A549 (cell line): ENCODE measurements around the gene MYH6. TPM values are rescaled to one million over a fixed set of nuclear protein-coding genes. Genes with fewer than 3 reads are reported as not detected.

Source experiments
- ATAC-seq, 2 experiments: fragments of 200-7000 bp in 1 of 2; fragments of >200 bp in 1 of 2; cut with Nextera tagmentation in 1 of 2; cut with Tn5 transposase in 1 of 2; 3 replicates each; pipeline versions ENCODE4 v1.8.0 to v1.9.1; 2018 to 2020; ENCODE audit warnings: mild to moderate bottlenecking in 1 of 2, moderate library complexity in 1 of 2
- CTCF ChIA-PET: fragments of 300-600 bp; sonication (Branson Sonifier 250); formaldehyde crosslinking; extraction: SDS; loops from one replicate; lab custom pipeline; 2021; ENCODE audit warnings: antibody characterized with exemption, inconsistent platforms; lab: Yijun Ruan, JAX
- POLR2A ChIA-PET: fragments of 350-600 bp; formaldehyde crosslinking; extraction: SDS; loops from one replicate; lab custom pipeline; 2021; ENCODE audit warnings: antibody characterized with exemption, inconsistent platforms; lab: Yijun Ruan, JAX
- DNase-seq, 2 experiments: peaks; one replicate each; pipeline versions ENCODE4 v3.0.0 to v3.0.0-alpha.2; 2011 to 2016; ENCODE audit warnings: low read depth in 1 of 2, low spot score in 1 of 2
- FAIRE-seq: peaks from 2 replicates; lab custom pipeline; 2011; peaks lifted over from hg19 to GRCh38; lab: Jason Lieb, UNC
- H3K27ac ChIP-seq, 2 experiments: fragments of >200 bp; sonication (Bioruptor Twin); formaldehyde crosslinking; 3 replicates each; pipeline ENCODE4 v1.5.1; 2016 to 2017
- H3K4me1 ChIP-seq: fragments of >200 bp; sonication (Bioruptor Twin); formaldehyde crosslinking; 3 replicates; pipeline ENCODE4 v1.6.1; 2016
- H3K4me2 ChIP-seq: fragments of >200 bp; sonication (Bioruptor Twin); formaldehyde crosslinking; 3 replicates; pipeline ENCODE4 v1.6.1; 2016
- H3K4me3 ChIP-seq: fragments of >200 bp; sonication (Bioruptor Twin); formaldehyde crosslinking; 3 replicates; pipeline ENCODE4 v1.5.1; 2016
- H3K9me3 ChIP-seq: fragments of >200 bp; sonication (Bioruptor Twin); formaldehyde crosslinking; 3 replicates; pipeline ENCODE4 v1.6.1; 2016
- ATOH8 ChIP-seq: fragments of 250-450 bp; sonication (Bioruptor Pico); IDR thresholded peaks from 2 replicates; pipeline ENCODE4 v1.5.0; 2020; ENCODE audit warnings: low read depth, mild to moderate bottlenecking, moderate library complexity
- BCL3 ChIP-seq: fragments of >200 bp; sonication (Bioruptor Twin); formaldehyde crosslinking; IDR thresholded peaks from 3 replicates; pipeline ENCODE4 v1.6.1; 2016
- BHLHE40 ChIP-seq: IDR thresholded peaks from 2 replicates; pipeline ENCODE4 v1.6.1; 2012; ENCODE audit warnings: low read depth, low read length, inconsistent platforms
- CBX2 ChIP-seq: fragments of 200-600 bp; sonication (generic); IDR thresholded peaks from 2 replicates; pipeline ENCODE4 v1.6.1; 2016; ENCODE audit warnings: low read depth, mild to moderate bottlenecking, borderline replicate concordance
- CEBPB ChIP-seq, 2 experiments: fragments of >200 bp in 1 of 2; sonication (Bioruptor Twin) in 1 of 2; formaldehyde crosslinking in 1 of 2; IDR thresholded peaks; 2 replicates each; pipeline ENCODE4 v1.6.1; 2012 to 2016
- E2F6 ChIP-seq: IDR thresholded peaks from 2 replicates; pipeline ENCODE4 v1.6.1; 2012; ENCODE audit warnings: low read depth, borderline replicate concordance
- EHF ChIP-seq: fragments of 250-450 bp; sonication (Bioruptor Pico); IDR thresholded peaks from 2 replicates; pipeline ENCODE4 v1.5.0; 2020; ENCODE audit warnings: mild to moderate bottlenecking
- EHMT2 ChIP-seq: fragments of 200-600 bp; sonication (generic); IDR thresholded peaks from 2 replicates; pipeline ENCODE4 v1.6.1; 2016; ENCODE audit warnings: antibody characterized with exemption, low read depth, mild to moderate bottlenecking, moderate library complexity
- EP300 ChIP-seq, 2 experiments: fragments of >200 bp; sonication (Bioruptor Twin); formaldehyde crosslinking; IDR thresholded peaks; 2 replicates in 1 of 2; 3 replicates in 1 of 2; pipeline ENCODE4 v1.6.1; 2016 to 2017
- FOXS1 ChIP-seq: fragments of 250-450 bp; sonication (Bioruptor Pico); IDR thresholded peaks from 2 replicates; pipeline ENCODE4 v1.5.0; 2020; ENCODE audit warnings: mild to moderate bottlenecking, moderate library complexity
- HMGXB4 ChIP-seq: fragments of 250-450 bp; sonication (Bioruptor Pico); IDR thresholded peaks from 2 replicates; pipeline ENCODE4 v1.5.0; 2021; ENCODE audit warnings: mild to moderate bottlenecking, moderate library complexity, borderline replicate concordance
- HOXA7 ChIP-seq: fragments of 250-450 bp; sonication (Bioruptor Pico); IDR thresholded peaks from 2 replicates; pipeline ENCODE4 v1.5.0; 2020; ENCODE audit warnings: mild to moderate bottlenecking, moderate library complexity
- KDM1A ChIP-seq: fragments of 200-600 bp; sonication (generic); IDR thresholded peaks from 2 replicates; pipeline ENCODE4 v1.6.1; 2016; ENCODE audit warnings: low read depth, mild to moderate bottlenecking
- MYC ChIP-seq: IDR thresholded peaks from 2 replicates; pipeline ENCODE4 v1.6.1; 2012; ENCODE audit warnings: mild to moderate bottlenecking, inconsistent platforms, low read length, improper control_type of control experiment, borderline replicate concordance
- PBX3 ChIP-seq: IDR thresholded peaks from 2 replicates; pipeline ENCODE4 v1.6.1; 2012
- POLR2A ChIP-seq: IDR thresholded peaks from 2 replicates; pipeline ENCODE4 v1.6.1; 2012; ENCODE audit warnings: mild to moderate bottlenecking, low read length
- RARB ChIP-seq: fragments of 250-450 bp; sonication (Bioruptor Pico); IDR thresholded peaks from 2 replicates; pipeline ENCODE4 v1.8.0; 2021; ENCODE audit warnings: mild to moderate bottlenecking, moderate library complexity
- SMC3 ChIP-seq: fragments of >200 bp; sonication (Bioruptor Twin); formaldehyde crosslinking; IDR thresholded peaks from 3 replicates; pipeline ENCODE4 v1.6.1; 2018; ENCODE audit warnings: inconsistent platforms
- SREBF2 ChIP-seq: fragments of 450-650 bp; IDR thresholded peaks from 2 replicates; pipeline ENCODE4 v1.6.1; 2014; ENCODE audit warnings: mild to moderate bottlenecking, moderate library complexity
- ZFP36 ChIP-seq: fragments of 450-650 bp; IDR thresholded peaks from 2 replicates; pipeline ENCODE4 v1.6.1; 2014; ENCODE audit warnings: borderline replicate concordance; ENCODE audit not compliant: partially characterized antibody
- WGBS: methylation state at CpG from one replicate; pipeline ENCODE4 v1.1.6; 2017; ENCODE audit errors: missing lambda C conversion rate; 5-methylcytosine and 5-hydroxymethylcytosine counted together
- polyA plus RNA-seq, 4 experiments: library from polyadenylated mRNA; depleted of rRNA in 3 of 4; stranded (reverse); fragments of >200 nt; fragmentation: RNase III in 1 of 4; extraction: RNeasy Plus Mini Kit Qiagen cat#74134 plus additional on column Dnase treatment in 1 of 4; gene quantifications; 2 replicates in 3 of 4; 3 replicates in 1 of 4; pipeline ENCODE4 v1.2.3, GENCODE V29; 2011 to 2017

The MYH6 gene
- polyA plus RNA-seq, 2 of the 4 experiments (the other 2 are of a cell fraction), result not detected

- WGBS, result 6% methylated on average over 8 of the region's 8 CpGs
- FAIRE-seq (no peak), ATAC-seq (no peak), DNase-seq (no peak)
- ChIA-PET POLR2A (no interaction called here), CTCF (interaction anchor here (1.1 to 3.6 kb wide), 2 partner anchors 8 to 55 kb away, joined by 3 to 21 read pairs; no protein-coding TSS in a partner anchor)
- H3K4me2 ChIP-seq, result no peak overlapping the region
- H3K4me3 ChIP-seq, result no peak overlapping the region
- TF ChIP-seq ZFP36 (no peak), PBX3 (no peak), E2F6 (no peak), BHLHE40 (no peak), HOXA7 (CRISPR knock-in tag) (no peak), CEBPB (IDR thresholded peaks at IDR 0.05) (no peak), EP300 (IDR thresholded peaks at IDR 0.05) (no peak), ATOH8 (CRISPR knock-in tag) (no peak), BCL3 (no peak), CBX2 (no peak), HMGXB4 (CRISPR knock-in tag) (no peak), EHF (CRISPR knock-in tag) (no peak), RARB (CRISPR knock-in tag) (no peak)
- no peak overlapping the region for H3K27ac ChIP-seq
- no peaks in the 10 kb centered on the region for H3K4me1 ChIP-seq
- no peaks in the 10 kb centered on the region for H3K9me3 ChIP-seq
Measured at GRCh38 chr14:23434488-23435222, 26.6 kb upstream of the MYH6 start.

- Histone ChIP-seq H3K4me3 (no peak overlapping the region), H3K27ac (no peak overlapping the region), H3K9me3 (no peaks in the 10 kb centered on the region), H3K4me2 (no peak overlapping the region), H3K4me1 (no peaks in the 10 kb centered on the region)
- FAIRE-seq (no peak), DNase-seq (no peak), ATAC-seq (no peak)
- 53% methylated on average over 8 of the region's 10 CpGs for WGBS
- ChIA-PET POLR2A (no interaction called here), CTCF (interaction anchor here (0.8 to 1.1 kb wide), 3 partner anchors 9 to 130 kb away, joined by 3 read pairs; no protein-coding TSS in a partner anchor)
- TF ChIP-seq FOXS1 (CRISPR knock-in tag) (no peak), ZFP36 (no peak), SREBF2 (no peak), SMC3 (no peak), KDM1A (no peak), EP300 (IDR thresholded peaks at IDR 0.05) (no peak), CEBPB (IDR thresholded peaks at IDR 0.05) (no peak), EHMT2 (no peak), POLR2A (no peak), MYC (no peak)
Measured at GRCh38 chr14:23433457-23433856, 25.4 kb upstream of the MYH6 start.
